Renal cortex interstitium (tissue), 11 donors: ENCODE data around the gene MAPKAP1. TPM values are rescaled to one million over a fixed set of nuclear protein-coding genes. Genes with fewer than 3 reads are reported as not detected.

Source experiments
- DNase-seq, 11 donors: peaks; one replicate each; pipeline ENCODE4 v3.0.0-alpha.2; 2013; ENCODE audit warnings: low read depth in 9 of 11, low spot score in 4 of 11; ENCODE audit errors: extremely low read depth in 1 of 11
- polyA plus RNA-seq, 3 donors: library from polyadenylated mRNA; unstranded; fragments of 120-200 nt; gene quantifications; one replicate each; pipeline ENCODE4 v1.2.1, GENCODE V29; 2013; ENCODE audit not compliant: insufficient read length in 3 of 3

MAPKAP1 gene
- polyA plus RNA-seq, 3 donors = 65.3 to 77.1 (median 71.6) TPM

- no peak for DNase-seq
Measured at GRCh38 chr9:125687163-125687863, 19.7 kb downstream of the MAPKAP1 start.

DNA sequence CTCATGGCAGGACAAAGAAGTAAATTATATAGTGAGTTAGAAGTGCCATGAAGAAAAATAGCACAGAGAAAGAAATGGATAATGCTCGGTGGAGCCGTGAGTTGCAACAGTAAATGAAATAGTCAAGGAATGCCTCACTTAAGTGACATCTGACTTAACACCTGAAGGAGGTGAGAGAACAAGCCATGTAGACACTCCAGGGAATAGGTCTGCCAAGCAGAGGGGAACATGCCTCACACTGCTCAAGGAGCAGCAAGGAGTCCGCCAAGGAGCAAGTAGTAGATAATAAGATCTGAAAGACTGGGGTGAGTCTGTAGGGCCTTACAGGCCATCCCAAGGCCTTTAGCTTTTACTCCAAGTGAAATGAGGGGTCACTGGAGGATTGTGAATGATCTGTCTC lies 21.8 kb downstream of the MAPKAP1 start:
- no peak for DNase-seq

DNA sequence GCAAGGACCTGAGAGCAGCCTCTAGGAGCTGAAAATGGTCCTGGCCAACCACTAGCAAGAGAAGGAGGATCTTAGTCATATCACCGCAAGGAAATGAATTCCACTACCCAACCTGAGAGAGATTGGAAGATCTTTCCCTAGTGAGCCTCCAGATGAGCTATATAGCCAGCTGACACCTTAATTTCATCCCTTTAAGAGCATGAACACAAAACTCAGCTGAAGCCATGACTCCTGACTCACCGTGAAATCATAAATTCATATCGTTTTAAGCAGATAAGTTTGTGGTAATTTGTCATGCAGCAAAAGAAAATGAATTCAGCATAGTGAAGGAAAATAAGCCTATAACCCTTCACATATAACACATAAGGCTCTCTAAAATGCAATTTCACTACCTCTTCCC lies 23.5 kb downstream of the MAPKAP1 start:
- no peak for DNase-seq

DNA sequence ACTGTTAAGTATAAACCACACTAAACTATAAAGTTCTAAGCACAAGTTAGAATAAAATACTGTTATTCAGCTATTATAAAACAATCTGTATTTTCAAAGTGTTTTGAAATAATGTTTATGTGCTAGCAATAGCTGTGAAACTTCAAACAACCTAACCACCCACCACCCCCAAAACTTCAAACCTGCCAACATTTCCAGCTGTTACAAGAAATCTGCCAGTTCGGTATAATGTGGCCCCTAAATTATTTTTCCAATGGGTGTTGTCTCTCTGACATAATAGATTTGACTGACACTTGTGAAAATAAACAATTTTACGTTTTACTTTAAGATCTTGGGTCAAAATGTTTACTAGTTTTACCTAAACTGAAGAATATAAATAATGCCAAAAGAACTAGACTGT lies 24.7 kb downstream of the MAPKAP1 start:
- no peak for DNase-seq

DNA sequence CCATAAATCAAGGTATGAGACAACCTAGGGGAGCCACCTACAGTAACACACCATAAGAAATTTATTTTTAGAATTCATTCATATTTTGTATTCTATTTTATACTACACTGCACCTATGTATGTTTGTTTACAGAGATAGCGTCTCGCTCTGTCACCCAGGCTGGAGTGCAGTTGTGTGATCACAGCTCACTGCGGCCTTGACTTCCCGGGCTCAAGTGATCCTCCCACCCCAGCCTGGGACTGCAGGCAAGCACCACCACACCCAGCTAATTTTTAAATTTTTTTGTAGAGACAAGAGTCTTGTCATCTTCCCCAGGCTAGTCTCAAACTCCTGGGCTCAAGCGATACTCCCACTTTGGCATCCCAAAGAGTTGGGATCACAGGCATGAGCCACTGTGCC lies 25.4 kb downstream of the MAPKAP1 start:
- DNase-seq = no peak

DNA sequence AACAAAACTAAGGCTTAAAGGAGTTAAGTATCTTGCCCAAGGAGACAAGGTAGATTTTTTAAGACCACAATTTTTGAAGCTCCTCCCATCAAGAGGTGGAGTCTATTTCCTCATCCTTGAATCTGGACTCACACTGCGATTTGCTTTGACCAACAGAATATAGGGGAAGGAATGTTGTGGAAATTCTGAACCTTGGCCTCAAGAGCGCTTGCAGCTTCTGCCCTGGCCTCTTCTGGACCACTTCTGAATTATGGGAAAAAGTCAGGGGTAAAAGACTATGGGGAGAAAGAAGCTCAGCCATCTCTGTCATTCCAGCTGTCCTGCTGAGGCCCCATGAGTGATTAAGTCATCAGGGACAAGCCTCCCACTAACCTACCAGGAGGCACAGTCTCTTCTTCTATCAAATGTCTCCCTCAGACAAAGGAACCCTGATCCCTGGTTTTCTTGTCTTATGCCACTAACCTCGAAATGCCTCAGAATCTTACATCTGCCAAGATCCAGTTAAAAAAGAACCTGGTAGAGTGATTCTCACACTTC lies 25.9 kb downstream of the MAPKAP1 start:
- no peak for DNase-seq

DNA sequence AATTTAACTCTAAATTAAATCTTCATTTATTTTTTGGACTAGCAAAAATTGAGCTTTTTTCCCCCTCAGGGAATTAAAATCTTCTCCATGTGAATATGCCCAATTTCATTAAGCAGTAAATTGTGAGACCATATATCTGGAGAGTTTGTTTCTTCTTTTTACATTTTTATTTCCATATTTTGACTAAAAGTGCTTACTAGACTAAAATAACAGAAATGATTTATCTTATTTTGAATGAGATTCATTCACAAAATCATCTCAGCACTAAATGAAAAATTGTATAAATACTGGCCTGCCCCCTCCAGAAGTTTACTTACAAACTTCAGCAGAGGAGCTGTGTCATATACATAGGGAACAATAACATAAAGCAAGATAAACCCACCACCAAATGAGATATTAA lies 26.6 kb downstream of the MAPKAP1 start:
- DNase-seq = no peak

DNA sequence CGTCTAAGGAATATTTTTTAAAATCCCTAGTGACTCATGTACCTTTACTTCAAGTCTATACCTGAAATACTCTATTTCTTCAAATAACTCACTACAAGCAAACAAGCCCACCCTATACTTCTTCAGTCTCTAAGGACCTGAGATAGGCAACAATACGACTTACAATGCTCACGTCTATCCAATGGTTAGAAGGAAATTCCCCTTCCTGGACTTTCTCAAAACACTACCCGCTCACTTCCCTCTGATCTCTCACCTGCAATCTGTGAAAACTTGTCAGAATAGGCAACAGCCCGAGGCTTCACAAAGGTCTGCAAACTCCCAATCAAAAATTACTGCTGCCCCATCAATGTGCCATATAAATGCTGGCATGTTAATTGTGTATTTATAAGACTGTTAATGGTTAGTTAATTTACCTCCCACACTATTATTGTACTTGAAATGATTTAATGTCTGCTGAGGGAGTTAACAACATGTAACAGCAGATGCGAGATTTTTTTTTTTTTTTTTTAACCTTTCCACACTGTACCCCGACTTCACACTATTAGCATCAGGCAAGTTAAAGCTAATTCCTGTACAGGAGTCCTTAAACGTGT lies 27.3 kb downstream of the MAPKAP1 start:
- no peak for DNase-seq

- DNase-seq = no peak
Measured at GRCh38 chr9:125674981-125675973, 31.7 kb downstream of the MAPKAP1 start.

DNA sequence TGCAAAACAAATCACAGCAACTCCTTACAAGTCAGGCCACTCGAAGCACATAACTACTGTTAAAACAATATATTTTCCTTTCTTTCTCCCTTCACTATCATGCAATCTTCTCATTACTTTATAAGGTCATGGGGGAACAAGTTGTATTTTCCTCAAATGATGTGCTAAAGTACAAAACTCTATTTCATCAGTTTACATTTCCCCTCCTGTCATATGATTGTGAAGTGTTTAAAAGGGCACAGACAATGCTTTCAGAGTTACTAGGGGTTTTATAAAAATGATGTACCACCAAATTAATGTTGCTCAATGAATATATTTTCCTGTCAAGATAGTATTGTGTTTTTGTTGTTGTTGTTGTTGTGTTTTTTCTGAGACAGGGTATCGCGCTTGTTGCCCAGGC lies 34.1 kb downstream of the MAPKAP1 start:
- no peak for DNase-seq

DNA sequence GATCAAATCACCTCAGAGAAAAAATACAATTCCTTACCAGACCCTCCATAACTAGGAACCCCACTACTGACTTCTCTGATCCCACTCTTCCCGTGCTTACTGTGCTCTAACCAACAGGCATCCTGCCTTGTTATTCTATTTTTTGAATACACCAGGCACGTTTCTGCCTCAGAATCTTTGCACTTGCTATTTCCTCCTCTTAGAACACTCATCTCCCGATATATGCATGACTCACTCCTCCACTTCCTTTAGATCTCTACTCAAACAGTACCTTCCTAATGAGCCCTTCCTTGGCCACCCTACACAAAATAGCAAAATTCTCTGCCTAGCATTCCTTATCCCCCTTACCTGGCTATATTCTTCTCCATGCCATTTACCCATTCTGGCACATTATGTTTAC lies 43.9 kb downstream of the MAPKAP1 start:
- no peak for DNase-seq

GRCh38 chr9:125660557-125660956 lies 46.5 kb downstream of the MAPKAP1 start:
- DNase-seq = no peak

DNA sequence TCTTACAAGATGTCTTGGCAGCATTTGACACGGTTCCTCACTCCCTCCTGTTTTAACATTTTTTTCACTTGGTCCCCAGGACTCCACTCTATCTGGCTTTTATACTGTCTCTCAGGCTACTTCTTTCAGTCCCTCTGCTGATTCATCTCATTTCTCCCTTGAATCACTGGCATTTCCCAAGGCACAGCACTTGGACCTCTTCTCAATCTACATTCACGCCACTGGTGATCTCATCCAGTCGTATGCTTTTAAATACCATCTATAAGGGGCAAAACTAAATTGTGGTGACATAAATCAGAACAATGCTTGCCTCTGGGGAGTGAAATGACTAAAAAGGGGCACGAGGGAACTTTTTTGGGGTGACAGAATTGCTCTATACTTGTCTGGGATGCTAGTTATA lies 47.1 kb downstream of the MAPKAP1 start:
- no peak for DNase-seq

GRCh38 chr9:125659201-125659840 lies 47.7 kb downstream of the MAPKAP1 start:
- no peak for DNase-seq

DNA sequence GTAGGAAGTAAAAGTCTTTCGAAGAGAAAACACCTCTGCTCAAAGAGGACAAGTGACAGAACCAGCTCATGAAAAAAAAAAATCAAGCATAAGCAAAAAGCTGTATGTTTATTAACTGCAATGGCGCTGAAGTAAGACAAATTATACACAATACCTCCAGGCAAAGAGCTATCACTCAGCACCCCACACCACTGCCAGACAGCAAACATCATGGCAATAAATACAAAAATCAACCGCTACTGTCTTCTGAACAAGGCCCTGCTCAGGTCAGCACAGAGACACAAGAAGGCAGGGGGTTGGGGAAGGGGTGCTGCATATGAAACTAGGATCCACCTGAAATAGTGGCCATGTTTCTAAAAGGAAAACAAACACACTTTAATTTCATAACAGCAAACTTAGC lies 50.4 kb downstream of the MAPKAP1 start:
- no peak for DNase-seq

- no peak for DNase-seq
Measured at GRCh38 chr9:125655691-125656410, 51.2 kb downstream of the MAPKAP1 start.

GRCh38 chr9:125655066-125655633 lies 51.9 kb downstream of the MAPKAP1 start:
- no peak for DNase-seq

- DNase-seq = no peak
Measured at GRCh38 chr9:125654121-125654520, 52.9 kb downstream of the MAPKAP1 start.
